KOPT-K1 (cell line): ENCODE measurements around the gene NOMO2.
"Not testable (repeated sequence)": the region's sequence is repeated elsewhere in the genome, so short reads cannot be mapped to it uniquely, and the experiment has no call there.

ENCODE experiments used
- H3K27ac ChIP-seq: fragments of 200-600 bp; sonication (generic); 2 replicates; pipeline ENCODE4 v1.5.1; 2016; ENCODE audit warnings: antibody characterized with exemption, mild to moderate bottlenecking, low read depth, low read length; ENCODE audit not compliant: poor library complexity, severe bottlenecking
- H3K36me3 ChIP-seq: fragments of 200-600 bp; sonication (generic); 2 replicates; pipeline ENCODE4 v1.5.1; 2017; ENCODE audit warnings: antibody characterized with exemption, mild to moderate bottlenecking, low read length, moderate library complexity; ENCODE audit not compliant: insufficient read depth
- H3K9me3 ChIP-seq: fragments of 200-600 bp; sonication (generic); 2 replicates; pipeline ENCODE4 v1.5.1; 2017; ENCODE audit warnings: antibody characterized with exemption, low read length, mild to moderate bottlenecking; ENCODE audit not compliant: insufficient read depth, poor library complexity, severe bottlenecking

NOMO2 gene

GRCh38 chr16:18561727-18562314 is at the start of gene NOMO2:
NOMO2 (minus strand) TSS chr16:18562097; CDS start chr16:18562040, 57 bp downstream.
- not testable (repeated sequence) for H3K36me3 ChIP-seq, H3K27ac ChIP-seq, H3K9me3 ChIP-seq

DNA sequence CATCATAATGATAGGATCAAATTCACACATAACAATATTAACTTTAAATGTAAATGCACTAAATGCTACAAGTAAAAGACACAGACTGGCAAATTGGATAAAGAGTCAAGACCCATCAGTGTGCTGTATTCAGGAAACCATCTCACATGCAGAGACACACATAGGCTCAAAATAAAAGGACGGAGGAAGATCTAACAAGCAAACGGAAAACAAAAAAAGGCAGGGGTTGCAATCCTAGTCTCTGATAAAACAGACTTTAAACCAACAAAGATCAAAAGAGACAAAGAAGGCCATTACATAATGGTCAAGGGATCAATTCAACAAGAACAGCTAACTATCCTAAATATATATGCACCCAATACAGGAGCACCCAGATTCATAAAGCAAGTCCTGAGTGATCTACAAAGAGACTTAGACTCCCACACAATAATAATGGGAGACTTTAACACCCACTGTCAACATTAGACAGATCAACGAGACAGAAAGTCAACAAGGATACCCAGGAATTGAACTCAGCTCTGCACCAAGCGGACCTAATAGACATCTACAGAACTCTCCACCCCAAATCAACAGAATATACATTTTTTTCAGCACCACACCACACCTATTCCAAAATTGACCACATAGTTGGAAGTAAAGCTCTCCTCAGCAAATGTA is 48.4 kb upstream of the NOMO2 start:
- H3K9me3 ChIP-seq, H3K36me3 ChIP-seq, H3K27ac ChIP-seq: not testable (repeated sequence)

DNA sequence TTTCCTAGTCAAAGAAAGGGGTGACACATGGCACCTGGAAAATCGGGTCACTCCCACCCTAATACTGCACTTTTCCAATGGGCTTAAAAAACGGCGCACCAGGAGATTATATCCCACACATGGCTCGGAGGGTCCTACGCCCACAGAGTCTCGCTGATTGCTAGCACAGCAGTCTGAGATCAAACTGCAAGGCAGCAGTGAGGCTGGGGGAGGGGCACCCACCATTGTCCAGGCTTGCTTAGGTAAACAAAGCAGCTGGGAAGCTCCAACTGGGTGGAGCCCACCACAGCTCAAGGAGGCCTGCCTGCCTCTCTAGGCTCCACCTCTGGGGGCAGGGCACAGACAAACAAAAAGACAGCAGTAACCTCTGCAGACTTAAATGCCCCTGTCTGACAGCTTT is 46.4 kb upstream of the NOMO2 start:
- H3K36me3 ChIP-seq, H3K9me3 ChIP-seq, H3K27ac ChIP-seq: not testable (repeated sequence)

- not testable (repeated sequence) for H3K27ac ChIP-seq, H3K9me3 ChIP-seq, H3K36me3 ChIP-seq
Observed at GRCh38 chr16:18603572-18604246, 41.8 kb upstream of the NOMO2 start.

GRCh38 chr16:18598582-18598981 is 36.7 kb upstream of the NOMO2 start:
- H3K9me3 ChIP-seq, H3K36me3 ChIP-seq, H3K27ac ChIP-seq: not testable (repeated sequence)

DNA sequence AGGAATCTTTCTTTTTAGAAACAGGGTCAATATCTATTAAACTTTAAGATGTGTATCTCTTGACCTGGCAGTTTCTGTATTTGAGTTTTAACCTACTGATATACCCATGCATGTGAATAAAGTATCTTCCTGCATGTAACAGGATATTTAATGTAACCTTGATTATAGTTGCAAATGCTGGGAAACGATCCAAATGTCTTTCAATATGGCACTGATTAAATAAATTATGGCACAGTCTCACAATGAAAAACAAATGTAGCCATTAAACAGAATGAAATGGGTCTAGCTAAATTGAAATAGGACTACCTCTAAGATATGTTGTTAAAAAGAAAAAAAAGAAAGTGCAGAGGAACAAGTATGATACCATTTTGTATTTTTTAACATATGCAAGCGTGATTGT is 35.8 kb upstream of the NOMO2 start:
- H3K9me3 ChIP-seq, H3K27ac ChIP-seq, H3K36me3 ChIP-seq: not testable (repeated sequence)

DNA sequence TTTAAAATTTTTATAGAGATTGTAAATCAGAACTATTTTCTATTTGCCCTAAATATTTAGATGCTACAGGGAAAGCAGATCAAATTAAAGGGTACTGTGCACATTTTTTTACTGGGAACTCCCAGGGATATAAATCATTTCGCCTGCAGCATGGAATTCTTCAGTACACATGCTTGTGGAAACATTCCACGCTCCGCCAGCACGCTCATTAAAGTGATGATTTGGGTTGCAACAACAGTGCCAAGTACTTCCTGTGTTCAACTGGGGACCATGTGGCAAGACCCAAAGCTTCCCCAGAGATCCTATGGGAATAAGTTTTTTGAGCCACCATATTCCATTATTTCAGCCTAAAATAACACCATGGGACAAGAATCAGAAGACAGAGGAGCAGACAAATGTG is 35.4 kb upstream of the NOMO2 start:
- H3K9me3 ChIP-seq, H3K27ac ChIP-seq, H3K36me3 ChIP-seq: not testable (repeated sequence)

- H3K36me3 ChIP-seq, H3K9me3 ChIP-seq, H3K27ac ChIP-seq: not testable (repeated sequence)
Observed at GRCh38 chr16:18595796-18596195, 33.9 kb upstream of the NOMO2 start.

DNA sequence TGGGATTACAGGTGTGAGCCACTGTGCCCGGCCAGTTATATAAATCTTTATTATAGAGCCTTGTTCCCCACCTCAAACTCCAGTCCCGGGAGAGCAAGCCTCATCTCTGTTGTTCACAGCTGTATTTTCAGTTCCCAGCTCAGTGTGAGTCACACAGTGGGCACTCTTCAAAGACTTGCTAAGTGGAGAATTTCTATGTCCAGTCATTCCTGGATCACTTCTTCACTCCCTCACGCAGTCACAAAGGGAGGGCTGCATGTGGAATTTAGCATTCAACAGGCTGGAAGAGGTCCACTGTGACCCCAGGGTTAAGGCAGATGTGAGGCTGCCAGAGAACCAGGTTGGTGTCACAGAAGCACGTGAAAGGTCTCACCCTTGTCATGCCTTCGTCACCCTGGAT is 33.0 kb upstream of the NOMO2 start:
- not testable (repeated sequence) for H3K36me3 ChIP-seq, H3K27ac ChIP-seq, H3K9me3 ChIP-seq

DNA sequence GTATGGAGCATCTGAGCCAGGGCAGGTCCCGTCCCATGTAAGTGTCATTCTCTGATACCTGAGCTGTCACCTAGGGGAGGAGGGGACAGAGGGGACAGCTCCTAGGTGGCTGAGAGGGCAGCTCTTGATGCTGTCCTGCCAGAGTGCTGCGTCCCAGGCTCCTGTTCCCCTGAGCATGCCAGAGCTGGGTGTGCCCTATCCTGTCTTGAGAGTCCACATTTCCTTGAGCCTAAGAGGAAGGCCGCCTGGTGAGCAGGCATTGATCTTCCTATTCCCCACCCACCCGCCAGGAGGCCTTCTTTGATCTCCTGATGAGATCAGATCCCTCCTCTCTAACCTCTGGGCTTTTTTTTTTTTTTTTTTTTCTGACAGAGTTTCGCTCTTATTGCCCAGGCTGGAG is 32.0 kb upstream of the NOMO2 start:
- not testable (repeated sequence) for H3K27ac ChIP-seq, H3K9me3 ChIP-seq, H3K36me3 ChIP-seq

DNA sequence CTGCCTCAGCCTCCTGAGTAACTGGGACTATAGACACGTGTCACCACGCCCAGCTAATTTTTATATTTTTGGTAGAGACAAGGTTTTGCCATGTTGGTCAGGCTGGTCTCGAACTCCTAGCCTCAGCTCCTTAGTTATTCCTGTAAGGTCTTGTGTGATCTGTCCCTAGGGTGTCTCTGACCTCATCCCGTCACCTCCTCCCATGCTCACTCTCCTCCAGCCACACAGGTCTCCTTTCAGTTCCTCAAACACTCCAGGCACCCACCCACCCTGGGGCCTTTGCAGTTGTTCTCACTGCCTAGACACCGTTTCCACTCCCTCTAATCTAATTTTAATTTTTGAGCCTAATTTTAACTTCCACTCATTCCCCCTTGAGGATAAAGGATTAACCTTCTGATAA is 31.1 kb upstream of the NOMO2 start:
- H3K36me3 ChIP-seq, H3K9me3 ChIP-seq, H3K27ac ChIP-seq: not testable (repeated sequence)

GRCh38 chr16:18591908-18592307 is 30.0 kb upstream of the NOMO2 start:
- H3K27ac ChIP-seq, H3K9me3 ChIP-seq, H3K36me3 ChIP-seq: not testable (repeated sequence)

GRCh38 chr16:18591441-18591840 is 29.5 kb upstream of the NOMO2 start:
- not testable (repeated sequence) for H3K36me3 ChIP-seq, H3K27ac ChIP-seq, H3K9me3 ChIP-seq

- not testable (repeated sequence) for H3K36me3 ChIP-seq, H3K9me3 ChIP-seq, H3K27ac ChIP-seq
Observed at GRCh38 chr16:18589806-18590205, 27.9 kb upstream of the NOMO2 start.

GRCh38 chr16:18586560-18587540 is 25.0 kb upstream of the NOMO2 start:
- not testable (repeated sequence) for H3K36me3 ChIP-seq, H3K9me3 ChIP-seq, H3K27ac ChIP-seq
